Right lung (tissue), 10 donors: ENCODE results near the gene FAM227B. TPM values are rescaled to one million over a fixed set of nuclear protein-coding genes. Genes with fewer than 3 reads are reported as not detected.
"Not testable (repeated sequence)": the region's sequence is repeated elsewhere in the genome, so short reads cannot be mapped to it uniquely, and the experiment has no call there.

Source experiments
- DNase-seq, 2 donors: peaks; one replicate each; pipeline ENCODE4 v3.0.0-alpha.2; 2013
- long read RNA-seq, 8 donors: transcript quantifications; one replicate each; lab custom pipeline, GENCODE V29; 2026
- polyA plus RNA-seq, 5 donors: library from polyadenylated mRNA; unstranded; fragments of 120-200 nt; gene quantifications; one replicate each; pipeline versions ENCODE4 v1.2.1 to v1.2.3, GENCODE V29; 2013; ENCODE audit warnings: inconsistent platforms in 1 of 5, low replicate concordance in 1 of 5; ENCODE audit not compliant: insufficient read length in 5 of 5, insufficient read depth in 1 of 5

FAM227B gene
- 10 to 100 TPM; 12.0 to 17.1 (median 15.6) TPM for polyA plus RNA-seq
- long read RNA-seq, donor 1, partial matches to known transcripts, result 59 of 59 reads
- long read RNA-seq, donor 1, other reads (novel, unspliced or antisense), result 0 of 59 reads
- long read RNA-seq, donor 2, partial matches to known transcripts, result 7 of 28 reads
- long read RNA-seq, donor 2, other reads (novel, unspliced or antisense), result 20 of 28 reads
- long read RNA-seq, donor 3, partial matches to known transcripts, result 0 of 1 reads
- long read RNA-seq, donor 3, other reads (novel, unspliced or antisense), result 0 of 1 reads
- long read RNA-seq, donor 4, result 0 reads
- long read RNA-seq, donor 5, result 0 reads
- long read RNA-seq, donor 6, partial matches to known transcripts, result 15 of 33 reads
- long read RNA-seq, donor 6, other reads (novel, unspliced or antisense), result 17 of 33 reads
- long read RNA-seq, donor 7, partial matches to known transcripts, result 5 of 18 reads
- long read RNA-seq, donor 7, other reads (novel, unspliced or antisense), result 13 of 18 reads
- long read RNA-seq, donor 8, result 0 reads

GRCh38 chr15:49620658-49621368 is at the start of gene FAM227B, which contains the start of gene DTWD1:
Gene FAM227B (minus strand): TSS chr15:49620818. CDS start chr15:49615171, 5,647 bp downstream.
Gene DTWD1 (plus strand): TSS chr15:49621048. CDS start chr15:49625168, 4,120 bp downstream.
- DNase-seq, result peak; percentile 97 to 98

GRCh38 chr15:49669288-49669687 is 48.7 kb upstream of the FAM227B start:
- no peak for DNase-seq

GRCh38 chr15:49666486-49666885 is 45.9 kb upstream of the FAM227B start:
- DNase-seq, result not testable (repeated sequence)

GRCh38 chr15:49664716-49665115 is 44.1 kb upstream of the FAM227B start:
- DNase-seq, result no peak

GRCh38 chr15:49656734-49657133 is 36.1 kb upstream of the FAM227B start:
- no peak for DNase-seq

GRCh38 chr15:49652922-49653321 is 32.3 kb upstream of the FAM227B start:
- DNase-seq, result no peak

GRCh38 chr15:49650676-49651075 is 30.1 kb upstream of the FAM227B start:
- DNase-seq, result no peak

- no peak for DNase-seq
These were observed 29.4 kb upstream of the FAM227B start for GRCh38 chr15:49649987-49650386.

- DNase-seq, result no peak
These were observed 26.3 kb upstream of the FAM227B start for GRCh38 chr15:49646891-49647290.

- no peak for DNase-seq
These were observed 25.3 kb upstream of the FAM227B start for GRCh38 chr15:49645941-49646340.

GRCh38 chr15:49645277-49645676 is 24.7 kb upstream of the FAM227B start:
- no peak for DNase-seq

- no peak for DNase-seq
These were observed 23.8 kb upstream of the FAM227B start for GRCh38 chr15:49644364-49644794.

- DNase-seq, result no peak
These were observed 17.2 kb upstream of the FAM227B start for GRCh38 chr15:49637857-49638256.

- DNase-seq, result no peak
These were observed 7.8 kb upstream of the FAM227B start for GRCh38 chr15:49628379-49628778.

GRCh38 chr15:49627407-49627877 is 6.8 kb upstream of the FAM227B start:
- no peak for DNase-seq

GRCh38 chr15:49625460-49626036 is 4.9 kb upstream of the FAM227B start:
- DNase-seq, result no peak

- no peak for DNase-seq
These were observed 3.4 kb upstream of the FAM227B start for GRCh38 chr15:49624056-49624455.

- DNase-seq, result no peak
These were observed 1.9 kb upstream of the FAM227B start for GRCh38 chr15:49622561-49622960.

GRCh38 chr15:49621887-49622286 is 1.3 kb upstream of the FAM227B start:
- DNase-seq, result no peak

- DNase-seq, result no peak
These were observed 788 bp upstream of the FAM227B start for GRCh38 chr15:49621401-49621811.

- no peak for DNase-seq
These were observed 419 bp downstream of the FAM227B start for GRCh38 chr15:49620199-49620598.

GRCh38 chr15:49619226-49619625 is 1.4 kb downstream of the FAM227B start:
- no peak for DNase-seq
